Smooth muscle cell (in vitro differentiated cells): ENCODE results near the gene P2RX5. TPM values are rescaled to one million over a fixed set of nuclear protein-coding genes. Genes with fewer than 3 reads are reported as not detected.

Experiments
- DNase-seq: peaks from one replicate; lab custom pipeline; 2025; ENCODE audit not compliant: unreplicated experiment; lab: John Stamatoyannopoulos, UW
- H2AFZ ChIP-seq: fragments of 200-600 bp; sonication (generic); 2 replicates; pipeline ENCODE4 v1.6.0; 2016; ENCODE audit warnings: antibody characterized with exemption, low read depth, mild to moderate bottlenecking
- H3F3A ChIP-seq: fragments of 200-600 bp; sonication (generic); 2 replicates; pipeline ENCODE4 v1.6.0; 2017; ENCODE audit warnings: antibody characterized with exemption, low read depth
- H3K27ac ChIP-seq: fragments of 200-600 bp; sonication (generic); 2 replicates; pipeline ENCODE4 v1.5.1; 2016; ENCODE audit warnings: low read depth, mild to moderate bottlenecking
- H3K27me3 ChIP-seq: fragments of 200-600 bp; sonication (generic); 2 replicates; pipeline ENCODE4 v1.6.1; 2016; ENCODE audit warnings: low read depth, mild to moderate bottlenecking
- H3K36me3 ChIP-seq: fragments of 200-600 bp; sonication (generic); 2 replicates; pipeline ENCODE4 v1.5.1; 2016; ENCODE audit warnings: low read depth
- H3K4me1 ChIP-seq: fragments of 200-600 bp; sonication (generic); 2 replicates; pipeline ENCODE4 v1.5.1; 2016; ENCODE audit warnings: low read depth
- H3K4me2 ChIP-seq: fragments of 200-600 bp; sonication (generic); 2 replicates; pipeline ENCODE4 v1.6.0; 2016; ENCODE audit warnings: mild to moderate bottlenecking
- H3K4me3 ChIP-seq: fragments of 200-600 bp; sonication (generic); 2 replicates; pipeline ENCODE4 v1.5.1; 2016; ENCODE audit warnings: mild to moderate bottlenecking
- H3K79me2 ChIP-seq: fragments of 200-600 bp; sonication (generic); 2 replicates; pipeline ENCODE4 v1.6.0; 2016; ENCODE audit warnings: low read depth, mild to moderate bottlenecking
- H3K9ac ChIP-seq: fragments of 200-600 bp; sonication (generic); 2 replicates; pipeline ENCODE4 v1.6.0; 2016; ENCODE audit warnings: low read depth
- H3K9me3 ChIP-seq: fragments of 200-600 bp; sonication (generic); replicated peaks from 2 replicates; pipeline ENCODE4 v1.5.1; 2016; ENCODE audit warnings: low read depth
- H4K20me1 ChIP-seq: fragments of 200-600 bp; sonication (generic); 2 replicates; pipeline ENCODE4 v1.6.0; 2016; ENCODE audit warnings: low read depth
- CTCF ChIP-seq: fragments of 200-600 bp; sonication (generic); IDR thresholded peaks from 2 replicates; pipeline ENCODE4 v1.5.1; 2017; ENCODE audit warnings: borderline replicate concordance, mild to moderate bottlenecking, antibody characterized with exemption; ENCODE audit not compliant: insufficient read depth, poor library complexity, severe bottlenecking
- WGBS: methylation state at CpG from one replicate; pipeline ENCODE4 v1.1.7; 2016; ENCODE audit warnings: low lambda C conversion rate; 5-methylcytosine and 5-hydroxymethylcytosine counted together
- polyA plus RNA-seq: library from polyadenylated mRNA; unstranded; fragments of >200 nt; fragmentation: Nextera tagmentation; extraction: Ambion mirVana; gene quantifications from 2 replicates; pipeline ENCODE4 v1.2.1, GENCODE V29; 2016
- total RNA-seq: library from RNA; depleted of rRNA; stranded (reverse); fragments of >200 nt; gene quantifications from 2 replicates; pipeline ENCODE4 v1.2.3, GENCODE V29; 2014

The P2RX5 gene
- total and polyA plus RNA-seq, 2 experiments from 2014 or later = not detected

GRCh38 chr17:3699951-3700350 lies 4.0 kb upstream of the P2RX5 start:
- no peak for TF ChIP-seq CTCF
- 94% methylated on average over 4 of the region's 4 CpGs for whole genome bisulfite sequencing
- peaks cover 36% of the 10 kb centered on the region for H3K27me3 ChIP-seq
- no peak overlapping the region for H3K9ac ChIP-seq
- no peaks in the 10 kb centered on the region for H3K36me3 ChIP-seq
- H3K27ac ChIP-seq = no peak overlapping the region
- H3K4me2 ChIP-seq = no peak overlapping the region
- no peaks in the 10 kb centered on the region for H3K79me2 ChIP-seq
- H3K4me1 ChIP-seq = no peaks in the 10 kb centered on the region
- no peaks in the 10 kb centered on the region for H3F3A ChIP-seq
- no peak overlapping the region for H2AFZ ChIP-seq
- no peaks in the 10 kb centered on the region for H4K20me1 ChIP-seq
- DNase-seq = no peak
- no peak overlapping the region for H3K4me3 ChIP-seq
- no peaks in the 10 kb centered on the region for H3K9me3 ChIP-seq

DNA sequence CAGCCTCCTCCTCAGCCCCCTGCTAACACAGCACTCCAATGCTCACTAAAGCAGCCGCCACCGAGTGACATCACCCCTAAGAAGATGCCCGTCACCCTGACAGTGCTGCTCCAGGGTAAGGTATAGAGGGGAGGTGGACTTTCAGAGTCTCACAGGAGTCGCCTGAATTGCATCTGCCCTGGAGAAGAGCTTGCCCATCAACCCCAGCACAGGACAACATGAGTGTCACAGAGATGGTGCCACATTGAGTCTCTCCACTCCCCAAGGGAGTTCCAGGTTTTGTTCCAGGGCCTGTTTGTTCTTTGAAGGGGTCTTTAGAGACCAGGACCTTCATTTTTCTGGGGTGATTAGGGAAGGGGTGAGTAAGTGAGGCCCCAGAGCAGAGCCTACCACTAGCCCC lies 2.2 kb upstream of the P2RX5 start:
- H3K9ac ChIP-seq = no peak overlapping the region
- H3K27me3 ChIP-seq = peaks cover 54% of the 10 kb centered on the region
- H3K9me3 ChIP-seq = no peaks in the 10 kb centered on the region
- no peak overlapping the region for H3K4me2 ChIP-seq
- DNase-seq = no peak
- H4K20me1 ChIP-seq = no peaks in the 10 kb centered on the region
- no peak overlapping the region for H3K27ac ChIP-seq
- H3K4me3 ChIP-seq = no peak overlapping the region
- H3K36me3 ChIP-seq = no peaks in the 10 kb centered on the region
- TF ChIP-seq CTCF = no peak
- H2AFZ ChIP-seq = no peak overlapping the region
- no peaks in the 10 kb centered on the region for H3K79me2 ChIP-seq
- no peaks in the 10 kb centered on the region for H3K4me1 ChIP-seq
- H3F3A ChIP-seq = no peaks in the 10 kb centered on the region
- 92% methylated on average over 4 of the region's 4 CpGs for WGBS

DNA sequence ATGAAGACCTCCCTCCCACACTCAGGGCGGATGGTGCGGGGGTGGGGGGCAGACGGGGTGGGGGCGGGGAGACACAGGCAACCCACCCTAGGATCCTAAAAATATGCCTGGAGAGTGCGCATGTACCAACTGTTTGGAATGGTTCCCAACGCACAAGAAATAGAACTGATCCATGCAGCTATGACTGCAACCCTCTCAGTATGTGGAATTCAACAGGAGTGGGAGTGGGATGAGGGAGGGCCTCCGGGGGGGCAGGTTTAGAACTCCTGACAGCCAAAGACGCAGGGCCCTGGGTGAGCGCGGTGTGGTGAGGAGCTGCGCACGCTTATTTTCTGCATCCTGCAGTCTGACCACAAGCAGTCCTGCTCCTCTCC lies 1.1 kb upstream of the P2RX5 start:
- Histone ChIP-seq H3K4me1 (no peaks in the 10 kb centered on the region), H3K27me3 (peaks cover 58% of the 10 kb centered on the region), H3K36me3 (no peaks in the 10 kb centered on the region), H3K9ac (no peak overlapping the region), H3K27ac (no peak overlapping the region), H3K4me2 (no peak overlapping the region), H2AFZ (no peak overlapping the region), H3F3A (no peaks in the 10 kb centered on the region), H3K79me2 (no peaks in the 10 kb centered on the region), H3K4me3 (no peak overlapping the region), H3K9me3 (no peaks in the 10 kb centered on the region), H4K20me1 (no peaks in the 10 kb centered on the region)
- WGBS = 62% methylated on average over 12 of the region's 12 CpGs
- no peak for DNase-seq
- no peak for TF ChIP-seq CTCF

- Histone ChIP-seq H3K79me2 (no peaks in the 10 kb centered on the region), H3K27ac (no peak overlapping the region), H3K9ac (no peak overlapping the region), H2AFZ (no peak overlapping the region), H3K4me3 (peak overlapping the region; percentile 56), H3F3A (no peaks in the 10 kb centered on the region), H4K20me1 (no peaks in the 10 kb centered on the region), H3K9me3 (no peaks in the 10 kb centered on the region), H3K27me3 (peaks cover 58% of the 10 kb centered on the region), H3K36me3 (no peaks in the 10 kb centered on the region), H3K4me2 (peak overlapping the region; percentile 97), H3K4me1 (no peaks in the 10 kb centered on the region)
- 52% methylated on average over 15 of the region's 17 CpGs for WGBS
- no peak for TF ChIP-seq CTCF
- no peak for DNase-seq
Measured at GRCh38 chr17:3695129-3695722, 729 bp downstream of the P2RX5 start.
